GM21515 (cell line): Measurements from ENCODE around the gene EHBP1L1.

Source experiments
- ATAC-seq: cut with Tn5 transposase; IDR thresholded peaks from one replicate; pipeline ENCODE4 v1.9.1; 2021; ENCODE audit not compliant: unreplicated experiment

EHBP1L1 gene

GRCh38 chr11:65592858-65593517 lies 17.1 kb downstream of the EHBP1L1 start:
- no peak for ATAC-seq

DNA sequence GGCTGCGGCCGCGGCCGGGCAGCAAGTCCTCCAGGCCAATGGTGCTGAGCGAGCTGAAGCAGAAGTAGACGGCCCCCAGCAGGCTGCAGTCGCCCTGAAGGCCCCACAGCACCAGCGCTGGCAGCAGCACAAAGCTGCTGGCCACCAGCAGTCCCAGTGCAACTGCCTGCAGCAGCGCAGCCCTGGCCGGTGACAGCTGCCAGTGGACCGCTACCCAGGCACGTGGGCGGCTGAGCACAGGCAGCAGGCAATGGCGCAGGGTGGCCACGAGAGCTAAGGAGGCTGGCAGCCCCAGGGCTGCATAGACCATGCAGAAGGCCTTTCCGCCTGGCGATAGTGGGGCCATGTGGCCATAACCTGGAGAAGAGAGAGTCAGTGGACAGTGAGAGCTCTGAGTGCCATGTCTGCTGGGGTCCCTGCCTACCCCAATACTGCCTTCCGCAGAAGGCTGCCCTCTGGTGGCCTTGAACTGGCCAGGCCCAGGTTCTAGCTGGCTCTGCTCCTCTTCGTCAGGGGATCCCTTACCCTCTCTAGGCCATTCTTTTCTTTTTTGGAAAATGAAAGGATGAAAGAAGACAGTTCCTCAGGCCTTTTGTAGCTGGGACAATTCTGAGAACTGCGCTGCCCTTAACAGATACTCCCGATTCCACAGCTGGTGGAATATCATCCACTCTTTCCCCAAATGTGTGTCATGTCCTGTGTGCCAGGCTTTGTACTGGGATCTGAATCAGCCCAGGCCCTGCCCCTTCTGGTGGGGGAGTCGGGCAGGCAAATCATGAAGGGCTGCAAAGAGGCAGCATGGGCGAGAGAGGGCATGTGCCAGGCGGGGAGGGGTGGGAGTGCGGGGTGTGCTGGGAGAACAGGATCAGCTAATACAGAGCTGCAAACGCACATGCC lies 17.9 kb downstream of the EHBP1L1 start:
- no peak for ATAC-seq

DNA sequence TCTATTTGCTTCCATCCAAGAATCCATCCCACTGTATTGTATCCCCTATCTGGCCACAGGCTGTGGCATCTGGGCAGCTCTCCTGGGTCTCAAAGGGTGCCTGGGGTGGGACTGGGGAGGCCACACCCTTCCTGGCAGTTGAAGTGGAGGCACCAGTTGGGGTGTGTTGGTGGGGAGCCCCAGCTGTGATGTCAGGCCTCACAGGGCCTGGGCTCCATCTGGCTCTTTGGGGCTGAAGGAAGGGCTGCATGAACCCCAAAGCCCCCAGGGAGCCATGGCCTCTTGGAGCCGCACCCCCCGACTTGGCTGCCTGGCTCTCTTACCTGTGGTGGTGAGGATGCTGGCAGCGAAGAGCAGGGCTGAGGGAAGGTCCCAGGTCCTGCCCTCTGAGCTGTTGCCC lies 19.3 kb downstream of the EHBP1L1 start:
- no peak for ATAC-seq

GRCh38 chr11:65595543-65596281 lies 19.9 kb downstream of the EHBP1L1 start, which contains the start of gene KCNK7:
Gene KCNK7 (minus strand): TSS chr11:65595800. CDS start chr11:65595772, 28 bp downstream.
- no peak for ATAC-seq

DNA sequence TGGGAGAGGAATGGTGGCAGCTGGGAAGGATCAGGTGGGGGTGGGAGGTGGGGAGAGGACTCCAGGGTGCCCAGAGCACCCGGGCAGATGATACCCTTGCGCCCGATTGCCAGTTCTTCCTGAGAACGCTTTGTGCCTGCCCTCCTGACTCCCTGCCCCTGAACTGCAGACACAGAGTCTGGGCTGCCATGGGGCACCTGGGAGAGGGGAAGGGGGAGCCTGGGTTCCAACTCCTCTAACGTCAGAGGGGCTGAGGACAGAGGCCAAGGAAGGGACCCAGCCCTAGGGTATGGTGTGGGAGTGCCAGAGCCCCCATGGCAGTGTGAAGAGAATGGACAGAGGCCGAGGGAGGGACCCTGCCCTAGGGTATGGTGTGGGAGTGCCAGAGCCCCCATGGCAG lies 20.7 kb downstream of the EHBP1L1 start:
- ATAC-seq: no peak

GRCh38 chr11:65598258-65598699 lies 22.4 kb downstream of the EHBP1L1 start:
- no peak for ATAC-seq

DNA sequence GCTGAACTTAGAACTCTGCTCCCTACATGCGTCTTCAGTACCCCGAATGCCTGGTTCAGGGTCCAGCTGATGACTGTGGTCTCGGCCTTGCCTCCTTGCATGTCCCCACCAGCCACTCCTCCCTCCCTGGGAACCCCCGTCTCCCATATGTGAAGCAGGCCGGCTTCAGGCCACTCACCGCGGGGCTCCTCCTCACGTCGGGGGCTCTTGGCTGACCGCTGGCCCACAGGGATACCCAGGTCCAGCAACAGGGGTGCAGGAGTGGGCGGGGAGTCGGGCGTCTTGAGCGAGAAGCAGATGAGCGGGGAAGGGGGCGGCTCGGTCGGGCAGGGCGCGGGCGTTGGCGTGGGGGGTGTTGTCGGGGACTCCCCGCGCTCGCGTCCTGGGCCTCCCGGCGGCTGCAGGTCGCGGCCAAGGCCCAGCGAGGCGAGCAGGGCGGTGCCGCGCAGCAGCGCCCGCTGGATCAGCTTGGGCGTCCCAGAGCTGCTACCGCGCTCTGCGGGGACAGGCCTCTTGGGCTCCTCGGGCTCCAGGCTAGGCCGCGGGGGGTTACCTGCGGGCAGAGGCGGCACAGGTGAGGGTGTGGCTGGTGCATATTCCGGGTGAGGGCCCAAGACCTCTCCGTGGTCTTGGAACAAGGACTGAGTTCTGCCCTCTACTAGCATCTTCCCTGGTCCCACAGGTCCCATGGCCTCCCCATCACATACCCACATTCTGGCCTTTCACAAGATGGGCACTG lies 23.5 kb downstream of the EHBP1L1 start:
- no peak for ATAC-seq

DNA sequence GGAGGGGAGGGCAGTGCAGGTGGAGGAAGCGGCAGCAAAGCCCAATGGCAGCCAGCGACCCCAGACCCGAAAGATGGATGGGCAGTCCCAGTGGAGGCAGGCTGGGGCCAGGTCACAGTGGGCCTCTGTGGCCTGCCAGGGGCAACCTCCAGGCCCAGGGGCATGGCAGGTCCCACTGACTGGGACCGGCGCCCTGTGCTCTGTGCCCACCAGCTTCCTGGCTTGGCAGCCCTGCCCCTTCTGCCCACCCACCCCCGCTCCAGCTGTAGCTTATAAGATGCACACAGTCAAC lies 24.0 kb downstream of the EHBP1L1 start:
- ATAC-seq: no peak

- no peak for ATAC-seq
Measured at GRCh38 chr11:65604258-65604657, 28.4 kb downstream of the EHBP1L1 start.

DNA sequence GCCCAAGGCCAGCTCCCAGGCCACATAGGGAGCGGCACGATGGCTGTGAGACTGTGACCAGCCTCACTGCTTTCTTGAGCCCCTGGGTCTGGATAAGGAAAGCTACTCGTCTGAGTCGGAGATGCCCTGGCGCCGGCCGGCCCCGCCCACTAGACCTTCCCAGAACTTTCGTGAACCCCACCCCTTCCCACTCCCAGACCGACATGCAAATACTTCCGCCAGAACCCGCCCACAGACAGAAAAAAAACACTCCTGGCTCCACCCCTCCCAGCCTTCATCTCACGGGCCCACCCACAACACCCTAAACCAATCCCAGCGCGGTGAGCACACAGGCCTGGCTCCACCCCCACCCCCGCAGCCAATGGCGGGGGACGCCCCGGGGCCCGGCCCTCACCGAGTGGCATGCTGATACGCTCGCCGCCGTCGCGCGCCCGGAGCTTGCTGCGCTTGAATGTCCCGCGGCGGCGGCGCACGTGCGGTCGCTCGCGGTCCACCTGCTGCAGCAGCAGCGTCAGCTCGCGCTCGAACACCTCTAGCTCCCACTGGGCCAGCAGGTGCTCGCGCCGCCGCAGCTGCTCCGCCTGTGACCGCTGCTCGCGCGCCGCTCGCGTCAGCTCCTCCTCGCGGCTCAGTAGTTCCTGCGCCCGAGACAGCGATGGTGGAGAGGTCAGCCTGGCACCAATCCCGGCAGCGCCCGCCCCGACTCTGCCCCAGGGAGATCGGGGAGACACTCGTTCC lies 31.2 kb downstream of the EHBP1L1 start:
- ATAC-seq: no peak

DNA sequence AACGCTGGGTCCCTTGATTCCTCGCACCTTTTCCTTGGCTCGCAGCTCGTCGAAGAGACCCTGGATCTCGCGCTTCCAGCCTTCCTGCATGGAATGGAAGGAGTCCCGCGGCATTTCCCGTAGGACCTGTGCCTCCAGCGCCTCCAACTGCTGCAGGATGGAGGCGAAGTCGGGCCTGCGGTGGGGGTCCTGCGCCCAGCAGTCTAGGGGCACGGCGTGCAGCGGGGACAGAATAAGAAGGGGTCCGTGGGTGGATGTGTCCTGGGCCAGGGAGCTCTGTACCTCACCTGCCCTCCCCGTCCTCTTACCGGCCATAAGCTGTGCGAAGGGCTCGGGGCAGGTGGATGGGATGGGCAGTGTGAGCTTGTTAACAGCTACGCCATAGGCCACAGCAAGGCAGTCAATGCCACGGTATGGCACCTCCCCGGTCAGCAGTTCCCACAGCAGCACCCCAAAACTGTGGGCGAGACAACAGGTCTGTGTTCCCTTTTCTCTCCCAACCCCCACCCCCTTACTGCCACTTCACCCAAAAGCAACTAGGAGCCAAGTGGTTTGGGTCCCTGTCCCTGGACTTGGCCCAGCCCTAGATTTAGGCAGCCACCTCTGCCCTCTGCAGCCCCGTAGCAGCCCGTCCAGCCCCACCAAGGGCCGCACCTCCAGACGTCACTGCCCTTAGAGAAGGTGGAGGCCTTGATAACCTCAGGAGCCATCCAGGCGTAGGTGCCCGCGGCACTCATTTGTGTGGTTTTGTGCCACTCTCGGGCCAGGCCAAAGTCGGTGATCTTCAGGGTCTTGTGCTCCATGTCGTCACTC lies 32.0 kb downstream of the EHBP1L1 start:
- ATAC-seq: no peak

- ATAC-seq: no peak
Measured at GRCh38 chr11:65609229-65609628, 33.4 kb downstream of the EHBP1L1 start.

DNA sequence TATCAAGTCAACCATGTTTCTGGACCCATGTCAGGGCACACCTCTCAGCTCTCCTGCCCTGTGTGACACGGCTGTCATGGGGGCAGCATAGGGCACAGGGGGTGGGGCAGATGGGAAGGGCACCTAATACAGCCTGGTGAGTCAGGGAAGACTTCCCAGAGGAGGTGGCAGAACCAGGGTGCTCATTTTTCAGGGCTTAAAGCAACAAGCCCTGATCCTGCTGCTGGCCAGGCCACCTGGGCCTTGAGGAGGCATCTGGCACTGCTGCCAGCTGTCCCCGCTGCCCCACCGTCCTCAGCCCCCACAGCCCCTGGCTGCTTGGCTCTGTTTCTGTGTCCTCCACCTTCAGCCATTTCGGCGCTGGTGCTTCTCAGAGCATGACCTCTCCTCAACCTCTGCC lies 33.8 kb downstream of the EHBP1L1 start:
- ATAC-seq: no peak

DNA sequence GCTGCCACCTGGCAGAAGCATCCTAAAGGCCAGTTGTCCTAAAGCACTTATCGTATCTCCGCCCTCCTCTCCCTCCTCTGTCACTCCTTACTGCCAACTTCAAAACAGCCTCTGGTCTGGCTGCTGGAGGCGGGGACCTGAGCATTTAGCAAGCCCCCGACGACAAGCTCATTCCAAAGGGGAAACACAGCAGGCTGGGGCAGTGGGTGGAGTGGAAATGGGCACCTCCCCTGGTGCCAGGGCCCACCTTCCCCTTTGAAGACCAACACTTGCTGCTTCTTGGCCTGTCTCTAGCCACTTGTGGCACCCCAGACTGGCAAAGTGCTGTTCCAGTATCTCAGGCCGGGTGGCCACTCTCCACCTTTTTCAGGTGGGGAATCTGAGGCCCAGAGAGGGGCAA lies 34.6 kb downstream of the EHBP1L1 start:
- ATAC-seq: no peak

DNA sequence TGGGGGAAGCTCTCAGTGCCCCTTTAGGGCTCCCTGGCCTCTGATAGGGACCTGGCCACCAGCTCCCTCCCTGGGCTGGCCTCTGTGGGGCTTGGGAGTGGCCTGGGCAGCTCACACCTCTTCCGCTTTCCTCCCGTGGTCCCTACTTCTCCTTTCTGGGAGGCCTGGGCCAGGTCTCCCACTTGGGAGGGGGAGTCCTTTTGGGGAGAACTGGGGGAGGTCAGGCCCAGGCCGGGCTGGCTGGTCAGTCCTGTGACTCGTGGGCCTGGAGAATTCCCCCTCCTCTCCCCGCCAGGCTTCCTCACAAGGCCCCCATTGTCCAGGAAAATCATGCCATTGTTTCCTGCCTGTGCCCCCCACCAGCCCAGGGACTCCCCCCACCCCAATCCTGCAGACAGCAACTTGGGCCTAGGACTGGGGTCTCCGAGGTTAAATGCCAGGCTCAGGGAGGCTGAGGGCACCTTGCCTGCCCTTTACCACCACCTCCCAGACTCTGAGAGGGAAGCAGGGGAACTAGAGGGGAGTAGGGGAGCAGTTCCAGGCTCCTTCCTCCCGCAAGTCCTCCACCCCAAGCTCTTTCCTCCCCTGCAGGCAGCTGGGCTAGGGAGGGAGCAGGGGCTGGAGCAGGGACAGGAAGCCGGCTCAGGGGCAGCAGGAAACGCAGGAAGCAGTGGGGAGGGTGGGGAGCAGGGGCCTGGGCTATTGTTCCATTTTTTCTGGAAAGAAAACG lies 35.3 kb downstream of the EHBP1L1 start:
- ATAC-seq: no peak

DNA sequence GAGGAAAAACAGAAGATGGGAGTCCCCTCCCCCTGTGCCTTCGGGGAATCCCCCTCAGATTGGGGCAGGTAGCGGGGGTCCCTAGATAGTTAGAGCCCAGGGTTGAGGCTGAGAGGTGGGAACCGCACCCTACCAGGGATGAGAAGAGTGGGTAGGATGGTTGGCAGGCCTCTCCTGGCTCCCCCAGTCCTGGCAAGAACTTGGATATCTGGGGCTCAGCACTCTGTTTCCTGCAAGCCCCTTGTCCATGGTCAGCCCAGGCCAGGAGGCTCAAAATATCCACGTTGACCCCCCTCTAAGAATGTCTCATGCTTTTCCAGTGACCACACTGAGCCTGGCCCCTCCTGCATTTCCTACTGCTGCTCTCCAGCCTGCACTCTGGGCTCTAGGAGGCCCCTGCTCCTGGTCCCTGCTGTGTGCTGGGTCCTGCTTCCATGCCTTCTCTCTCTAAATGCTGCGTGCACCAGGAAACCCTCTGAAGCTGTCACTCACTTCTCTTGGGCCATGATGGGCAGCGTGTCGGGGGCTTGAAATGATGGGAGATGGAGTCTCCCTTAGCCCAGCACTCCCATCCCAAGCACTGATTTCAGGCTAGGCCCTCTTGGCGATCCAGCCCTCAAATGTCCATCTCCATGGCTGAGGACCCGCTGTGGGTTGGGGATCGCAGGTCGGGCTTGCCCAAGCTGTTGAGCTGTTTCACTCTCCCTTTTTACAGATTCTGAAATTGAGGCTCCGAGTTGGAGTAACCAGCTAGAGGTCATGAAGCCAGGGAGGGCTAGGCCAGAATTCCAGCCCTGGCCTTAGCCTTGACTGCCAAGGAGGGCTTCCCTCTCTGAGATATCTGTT lies 36.1 kb downstream of the EHBP1L1 start:
- no peak for ATAC-seq

GRCh38 chr11:65612691-65613090 lies 36.8 kb downstream of the EHBP1L1 start:
- ATAC-seq: no peak
